ENCODE measurements around the gene CCDC51. TPM values are rescaled to one million over a fixed set of nuclear protein-coding genes. Genes with fewer than 3 reads are reported as not detected.

The CCDC51 gene
- total RNA-seq, 1 experiment from 2014 or later = 18.9 TPM

DNA sequence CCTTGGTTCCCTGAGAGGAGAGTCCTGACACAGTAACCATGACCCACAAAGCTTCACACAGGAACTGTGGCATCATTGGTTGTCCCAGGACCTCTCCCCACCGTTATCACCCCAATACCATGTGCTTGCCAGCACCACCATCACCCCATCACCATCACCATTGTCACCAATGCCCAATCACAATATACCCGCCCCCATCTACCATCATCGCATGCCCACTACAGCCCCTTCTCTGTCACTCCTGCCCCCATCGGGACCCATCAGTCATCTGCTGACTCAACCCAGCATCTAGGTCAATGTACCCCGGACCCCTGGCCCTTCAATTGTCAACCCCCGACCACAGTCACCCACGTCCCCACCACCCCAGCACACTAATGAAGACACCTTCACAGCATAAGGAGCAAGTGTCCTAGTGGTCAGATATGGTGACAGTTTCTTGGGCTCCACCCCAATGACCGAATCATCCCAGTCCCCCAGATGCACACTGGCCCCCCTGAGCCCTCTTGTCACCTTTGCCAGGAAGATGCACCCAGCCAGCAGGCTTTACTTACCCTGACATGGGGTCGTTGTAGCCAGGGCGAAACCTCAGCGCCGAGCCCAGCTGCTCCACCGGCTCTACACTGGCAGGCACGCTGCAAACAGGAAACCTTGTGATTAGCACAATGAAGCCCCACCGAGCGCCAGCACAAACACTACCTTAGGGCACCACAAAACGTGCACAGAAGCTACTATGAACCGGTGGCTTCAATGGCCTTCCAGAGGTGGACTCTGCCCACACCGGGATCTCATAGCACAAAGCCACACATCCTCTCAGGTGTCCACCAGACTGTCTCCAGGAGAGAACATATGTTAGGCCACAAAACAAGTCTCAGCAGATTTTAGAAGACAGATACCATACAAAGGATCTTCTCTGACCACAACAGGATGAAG lies 39.0 kb upstream of the CCDC51 start:
- no peak for DNase-seq
- TF ChIP-seq, protein P1, sequence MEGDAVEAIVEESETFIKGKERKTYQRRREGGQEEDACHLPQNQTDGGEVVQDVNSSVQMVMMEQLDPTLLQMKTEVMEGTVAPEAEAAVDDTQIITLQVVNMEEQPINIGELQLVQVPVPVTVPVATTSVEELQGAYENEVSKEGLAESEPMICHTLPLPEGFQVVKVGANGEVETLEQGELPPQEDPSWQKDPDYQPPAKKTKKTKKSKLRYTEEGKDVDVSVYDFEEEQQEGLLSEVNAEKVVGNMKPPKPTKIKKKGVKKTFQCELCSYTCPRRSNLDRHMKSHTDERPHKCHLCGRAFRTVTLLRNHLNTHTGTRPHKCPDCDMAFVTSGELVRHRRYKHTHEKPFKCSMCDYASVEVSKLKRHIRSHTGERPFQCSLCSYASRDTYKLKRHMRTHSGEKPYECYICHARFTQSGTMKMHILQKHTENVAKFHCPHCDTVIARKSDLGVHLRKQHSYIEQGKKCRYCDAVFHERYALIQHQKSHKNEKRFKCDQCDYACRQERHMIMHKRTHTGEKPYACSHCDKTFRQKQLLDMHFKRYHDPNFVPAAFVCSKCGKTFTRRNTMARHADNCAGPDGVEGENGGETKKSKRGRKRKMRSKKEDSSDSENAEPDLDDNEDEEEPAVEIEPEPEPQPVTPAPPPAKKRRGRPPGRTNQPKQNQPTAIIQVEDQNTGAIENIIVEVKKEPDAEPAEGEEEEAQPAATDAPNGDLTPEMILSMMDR (IDR thresholded peaks at IDR 0.05; ENCODE audit: unreplicated experiment) = no peak
- Mint-ChIP-seq H3K9me3 (ENCODE audit: low read depth, unreplicated experiment) (no peaks in the 10 kb centered on the region), H3K4me1 (ENCODE audit: low read depth, unreplicated experiment) (no peaks in the 10 kb centered on the region), H3K4me3 (ENCODE audit: low read depth, unreplicated experiment) (no peak overlapping the region), H3K27me3 (ENCODE audit: unreplicated experiment) (no peaks in the 10 kb centered on the region), H3K36me3 (ENCODE audit: insufficient read depth, unreplicated experiment) (no peaks in the 10 kb centered on the region), H3K27ac (ENCODE audit: unreplicated experiment) (no peak overlapping the region)
- no TSS peak for BruUV-seq (replicated peaks)
- CTCF ChIA-PET = interaction anchor here (0.6 kb wide), 1 partner anchor 21 kb away, joined by 5 read pairs; no protein-coding TSS in a partner anchor
- intact Hi-C loops (cut with micrococcal nuclease; ENCODE audit: unreplicated experiment) = no loop called here

DNA sequence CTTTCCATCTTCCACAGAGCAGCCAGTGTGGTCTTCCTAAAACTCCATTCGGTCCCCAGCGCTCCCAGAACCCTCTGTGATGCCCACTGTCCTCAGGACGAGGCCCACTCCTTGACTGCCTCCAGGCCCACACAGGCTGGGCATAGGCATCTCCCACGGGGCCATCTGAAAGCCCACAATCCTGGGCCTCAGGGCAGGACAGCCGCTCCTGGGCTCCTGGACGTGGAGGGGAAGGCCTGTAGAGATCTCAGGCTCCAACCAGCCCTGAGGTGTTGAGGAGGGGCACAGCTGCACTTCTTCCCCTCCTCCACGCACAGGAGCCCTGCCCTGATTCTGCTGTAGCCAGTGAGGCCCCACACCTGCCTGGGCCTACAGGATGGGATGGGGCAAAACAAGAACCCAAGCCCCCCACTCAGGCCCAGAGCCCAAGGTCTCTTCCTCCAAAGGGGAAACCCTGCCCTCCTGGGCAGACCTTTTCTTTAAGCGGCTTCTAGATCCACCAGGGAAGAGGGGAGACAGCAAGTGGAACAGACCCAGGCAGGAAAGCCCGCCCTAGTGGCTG lies 38.1 kb upstream of the CCDC51 start:
- CTCF ChIA-PET = no interaction called here
- Mint-ChIP-seq H3K9me3 (ENCODE audit: low read depth, unreplicated experiment) (no peaks in the 10 kb centered on the region), H3K36me3 (ENCODE audit: insufficient read depth, unreplicated experiment) (peaks cover 8% of the 10 kb centered on the region), H3K27me3 (ENCODE audit: unreplicated experiment) (no peaks in the 10 kb centered on the region), H3K27ac (ENCODE audit: unreplicated experiment) (no peak overlapping the region), H3K4me1 (ENCODE audit: low read depth, unreplicated experiment) (peaks cover 8% of the 10 kb centered on the region), H3K4me3 (ENCODE audit: low read depth, unreplicated experiment) (no peak overlapping the region)
- BruUV-seq (replicated peaks) = no TSS peak
- TF ChIP-seq, protein P1 (IDR thresholded peaks at IDR 0.05; ENCODE audit: unreplicated experiment) = no peak
- DNase-seq = no peak
- intact Hi-C loops (cut with micrococcal nuclease; ENCODE audit: unreplicated experiment) = no loop called here

DNA sequence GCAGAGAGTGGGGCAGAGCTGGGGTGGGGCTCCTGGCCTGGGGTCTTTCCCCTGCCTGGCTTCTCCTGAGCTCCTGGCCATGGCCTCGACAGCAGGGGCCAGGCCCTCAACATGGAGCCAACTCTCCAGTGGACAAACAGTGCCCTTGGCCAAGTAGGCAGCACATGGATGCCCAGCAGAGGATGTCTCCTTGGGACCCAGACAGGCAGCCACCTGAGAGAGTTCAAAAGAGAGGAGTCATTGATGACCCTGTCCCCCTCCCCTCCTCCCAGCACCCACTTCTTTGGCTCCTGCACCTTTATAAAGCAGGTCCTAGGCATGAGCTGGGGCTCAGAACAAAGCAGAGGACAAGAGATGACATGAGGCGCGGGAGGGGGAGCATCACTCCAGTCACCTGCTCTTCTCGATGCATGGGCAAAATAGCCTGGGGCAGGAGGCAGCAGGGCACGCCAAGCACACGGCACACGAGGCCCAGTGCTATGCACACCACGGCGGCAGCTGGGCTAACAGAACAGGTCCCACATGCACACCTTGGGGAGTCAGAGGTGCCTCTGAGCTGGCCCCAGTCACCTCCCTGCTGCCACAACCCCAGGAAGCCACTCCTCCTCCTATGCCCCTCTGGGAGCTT lies 36.6 kb upstream of the CCDC51 start:
- Mint-ChIP-seq H3K4me3 (ENCODE audit: low read depth, unreplicated experiment) (no peak overlapping the region), H3K36me3 (ENCODE audit: insufficient read depth, unreplicated experiment) (peaks cover 16% of the 10 kb centered on the region), H3K27me3 (ENCODE audit: unreplicated experiment) (no peaks in the 10 kb centered on the region), H3K27ac (ENCODE audit: unreplicated experiment) (no peak overlapping the region), H3K4me1 (ENCODE audit: low read depth, unreplicated experiment) (peaks cover 8% of the 10 kb centered on the region), H3K9me3 (ENCODE audit: low read depth, unreplicated experiment) (no peaks in the 10 kb centered on the region)
- intact Hi-C loops (cut with micrococcal nuclease; ENCODE audit: unreplicated experiment) = no loop called here
- BruUV-seq (replicated peaks) = no TSS peak
- DNase-seq = no peak
- CTCF ChIA-PET = no interaction called here
- TF ChIP-seq, protein P1 (IDR thresholded peaks at IDR 0.05; ENCODE audit: unreplicated experiment) = no peak

DNA sequence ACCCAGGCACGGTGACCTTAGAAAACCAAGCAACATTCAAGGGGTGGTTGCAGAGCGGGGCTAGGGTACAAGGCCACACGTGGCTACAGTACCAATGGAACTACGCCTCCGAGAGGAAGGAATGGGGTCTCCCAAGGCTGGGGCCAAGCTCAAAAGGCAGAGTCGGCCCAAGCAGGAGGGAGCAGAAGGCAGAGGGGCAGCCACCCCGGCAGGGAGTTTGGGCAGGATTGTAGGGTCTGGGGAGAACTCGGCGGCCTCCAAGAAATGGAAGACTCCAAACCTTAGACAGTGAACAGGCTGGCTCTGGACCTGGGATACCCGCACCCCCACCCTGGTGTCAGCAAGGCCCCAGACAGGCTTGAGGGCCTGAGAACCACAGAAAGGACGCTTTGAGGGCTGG lies 35.3 kb upstream of the CCDC51 start:
- Mint-ChIP-seq H3K36me3 (ENCODE audit: insufficient read depth, unreplicated experiment) (peaks cover 16% of the 10 kb centered on the region), H3K4me1 (ENCODE audit: low read depth, unreplicated experiment) (peaks cover 8% of the 10 kb centered on the region), H3K27ac (ENCODE audit: unreplicated experiment) (no peak overlapping the region), H3K9me3 (ENCODE audit: low read depth, unreplicated experiment) (no peaks in the 10 kb centered on the region), H3K27me3 (ENCODE audit: unreplicated experiment) (no peaks in the 10 kb centered on the region), H3K4me3 (ENCODE audit: low read depth, unreplicated experiment) (no peak overlapping the region)
- intact Hi-C loops (cut with micrococcal nuclease; ENCODE audit: unreplicated experiment) = no loop called here
- DNase-seq = no peak
- TF ChIP-seq, protein P1 (IDR thresholded peaks at IDR 0.05; ENCODE audit: unreplicated experiment) = no peak
- CTCF ChIA-PET = no interaction called here
- BruUV-seq (replicated peaks) = no TSS peak

Measured in Calu3 (cell line).